K562 (cell line): ENCODE measurements around the gene DCAF7. TPM values are rescaled to one million over a fixed set of nuclear protein-coding genes. Genes with fewer than 3 reads are reported as not detected.

ENCODE experiments used
- CCAR2 ChIP-seq: fragments of 200-400 bp; formaldehyde crosslinking; IDR thresholded peaks from 2 replicates; pipeline ENCODE4 v1.6.1; 2017; ENCODE audit warnings: mild to moderate bottlenecking, low read depth, low read length
- CEBPG ChIP-seq, 3 experiments: fragments of 200-800 bp in 1 of 3; sonication (Bioruptor generic) in 1 of 3; sonication (generic) in 1 of 3; formaldehyde crosslinking in 1 of 3; IDR thresholded peaks in 2 of 3; conservative IDR thresholded peaks in 1 of 3; 2 replicates each; pipeline versions ENCODE4 v1.6.1 to v1.8.0; 2016 to 2022; ENCODE audit warnings: missing compliant biosample characterization in 2 of 3, missing genetic modification characterization in 2 of 3, mild to moderate bottlenecking in 1 of 3, missing genetic modification reagents in 1 of 3
- CSDE1 ChIP-seq, 2 experiments: fragments of 450-650 bp; IDR thresholded peaks; 2 replicates each; pipeline ENCODE4 v1.6.1; 2016; ENCODE audit warnings: mild to moderate bottlenecking in 1 of 2
- ELK1 ChIP-seq: sonication (generic); formaldehyde crosslinking; IDR thresholded peaks from 2 replicates; pipeline ENCODE4 v1.8.1; 2022; ENCODE audit warnings: missing genetic modification reagents
- FOS ChIP-seq: IDR thresholded peaks from 3 replicates; pipeline ENCODE4 v1.6.1; 2011; ENCODE audit not compliant: insufficient read length; ENCODE audit errors: extremely low read depth
- FOXK2 ChIP-seq, 2 experiments: fragments of 450-650 bp; IDR thresholded peaks in 1 of 2; conservative IDR thresholded peaks in 1 of 2; 2 replicates each; pipeline ENCODE4 v1.6.1; 2016; ENCODE audit warnings: low read depth in 2 of 2, mild to moderate bottlenecking in 1 of 2
- JUNB ChIP-seq: fragments of 450-650 bp; formaldehyde crosslinking; conservative IDR thresholded peaks from 2 replicates; pipeline ENCODE4 v1.4.0; 2020; ENCODE audit warnings: mild to moderate bottlenecking
- KDM5B ChIP-seq: fragments of 200-600 bp; sonication (generic); IDR thresholded peaks from 2 replicates; pipeline ENCODE4 v1.6.1; 2012; ENCODE audit warnings: low read depth, mild to moderate bottlenecking, moderate library complexity, low read length, control low read depth, inconsistent platforms; ENCODE audit not compliant: insufficient replicate concordance
- MLLT1 ChIP-seq, 2 experiments: fragments of 450-650 bp; IDR thresholded peaks; 2 replicates each; pipeline ENCODE4 v1.6.1; 2016
- PCBP1 ChIP-seq: fragments of 200-400 bp; formaldehyde crosslinking; IDR thresholded peaks from 2 replicates; pipeline ENCODE4 v1.6.1; 2018; ENCODE audit warnings: mild to moderate bottlenecking, low read depth, low read length; ENCODE audit not compliant: poor library complexity, severe bottlenecking
- PHB ChIP-seq: fragments of 250-450 bp; sonication (Bioruptor Pico); IDR thresholded peaks from 2 replicates; pipeline ENCODE4 v1.5.0; 2021
- RBM17 ChIP-seq: fragments of 200-400 bp; formaldehyde crosslinking; IDR thresholded peaks from 2 replicates; pipeline ENCODE4 v1.6.1; 2017; ENCODE audit warnings: low read depth, mild to moderate bottlenecking, low read length, borderline replicate concordance
- RBM25 ChIP-seq: fragments of 200-400 bp; formaldehyde crosslinking; IDR thresholded peaks from 2 replicates; pipeline ENCODE4 v1.6.1; 2018; ENCODE audit warnings: low read length, low read depth, moderate library complexity; ENCODE audit not compliant: severe bottlenecking
- RFX1 ChIP-seq: fragments of 450-650 bp; IDR thresholded peaks from 2 replicates; pipeline ENCODE4 v1.6.1; 2016; ENCODE audit warnings: mild to moderate bottlenecking, moderate library complexity
- SNAPC5 ChIP-seq: fragments of 250-450 bp; sonication (Bioruptor Pico); IDR thresholded peaks from 2 replicates; pipeline ENCODE4 v1.8.0; 2021; ENCODE audit warnings: moderate library complexity, mild to moderate bottlenecking, inconsistent platforms
- SP1 ChIP-seq: sonication (generic); formaldehyde crosslinking; IDR thresholded peaks from 2 replicates; pipeline ENCODE4 v1.8.1; 2022; ENCODE audit warnings: mild to moderate bottlenecking, missing genetic modification reagents
- TARDBP ChIP-seq: fragments of 450-650 bp; IDR thresholded peaks from 2 replicates; pipeline ENCODE4 v1.6.1; 2016
- USF2 ChIP-seq: sonication (generic); formaldehyde crosslinking; IDR thresholded peaks from 2 replicates; pipeline ENCODE4 v1.5.0; 2020; ENCODE audit warnings: missing genetic modification reagents
- ZC3H8 ChIP-seq: fragments of 450-650 bp; IDR thresholded peaks from 2 replicates; pipeline ENCODE4 v1.6.1; 2017
- ZHX1 ChIP-seq: fragments of 150-350 bp; conservative IDR thresholded peaks from 2 replicates; pipeline ENCODE4 v1.6.1; 2014; ENCODE audit warnings: low read length
- ZNF146 ChIP-seq: IDR thresholded peaks from one replicate; pipeline ENCODE4 v1.6.1; 2018; ENCODE audit warnings: missing compliant biosample characterization; ENCODE audit not compliant: unreplicated experiment
- polyA plus RNA-seq, 8 experiments: library from polyadenylated mRNA; depleted of rRNA in 4 of 8; stranded (reverse) in 5 of 8; unstranded in 3 of 8; fragments of >200 nt; fragmentation: Nextera tagmentation in 2 of 8; fragmentation: Illumina TruSeq in 1 of 8; extraction: Ambion mirVana in 2 of 8; extraction: Trizol in 1 of 8; gene quantifications; 2 replicates each; pipeline versions ENCODE4 v1.2.1 to v1.2.3, GENCODE V29; 2011 to 2014; ENCODE audit warnings: inconsistent platforms in 1 of 8, missing spikeins in 1 of 8
- total RNA-seq, 7 experiments: library from RNA; depleted of rRNA in 6 of 7; stranded (reverse); fragments of >200 nt in 6 of 7; fragmentation: Illumina TruSeq in 2 of 7; extraction: Trizol in 2 of 7; gene quantifications; 2 replicates each; pipeline versions ENCODE4 v1.2.1 to v1.2.3, GENCODE V29; 2011 to 2021; ENCODE audit warnings: low replicate concordance in 1 of 7

The DCAF7 gene
- total and polyA plus RNA-seq, 9 of the 15 experiments (the other 6 are each of a cell fraction or from before 2014, with no cell fraction given): 30.8 to 123 (median 40.2) TPM

- TF ChIP-seq RBM17: no peak
- TF ChIP-seq ZNF146 (CRISPR knock-in tag): no peak
- TF ChIP-seq RFX1: peak; percentile 42; the same call in 1 of the 2 replicates
- TF ChIP-seq RBM25: no peak
- TF ChIP-seq SNAPC5 (CRISPR knock-in tag): no peak
- TF ChIP-seq MLLT1 (IDR thresholded peaks at IDR 0.05): peak in 1 of 2 experiments; percentile 11; a peak in 1 of 4 replicates
- no peak; a peak in 1 of 4 replicates for TF ChIP-seq CSDE1 (IDR thresholded peaks at IDR 0.05)
- peak; percentile 61 to 85 for TF ChIP-seq FOXK2 (conservative IDR thresholded peaks at IDR 0.05 in 1 of 2, IDR thresholded peaks at IDR 0.05 in 1 of 2; ENCODE audit: low read depth in 2 of 2)
- TF ChIP-seq ZC3H8: no peak
- TF ChIP-seq ELK1 (CRISPR knock-in tag): no peak
- no peak for TF ChIP-seq FOS
- TF ChIP-seq CCAR2: no peak
- peak; percentile 76 for TF ChIP-seq KDM5B
- TF ChIP-seq PCBP1: no peak
- TF ChIP-seq ZHX1: no peak
- TF ChIP-seq USF2: no peak
- TF ChIP-seq JUNB (CRISPR knock-in tag): 0 out of 2 replicates have a peak, but pooled peaks have one; percentile 25
- no peak for TF ChIP-seq PHB (CRISPR knock-in tag)
- TF ChIP-seq TARDBP: no peak; the same call in 1 of the 2 replicates
- 0 out of 2 replicates have a peak, but pooled peaks have one; percentile 55 for TF ChIP-seq SP1 (CRISPR knock-in tag)
- TF ChIP-seq CEBPG (CRISPR knock-in tag; IDR thresholded peaks at IDR 0.05): no peak
- no peak; a peak in 2 of 4 replicates for TF ChIP-seq CEBPG (tag; conservative IDR thresholded peaks at IDR 0.05 in 1 of 2, IDR thresholded peaks at IDR 0.05 in 1 of 2)
Measured at GRCh38 chr17:63600569-63601438, 50.5 kb downstream of the DCAF7 start, which contains the start of gene TACO1 (continued).
